ENCODE measurements around the gene C15orf39. TPM values are rescaled to one million over a fixed set of nuclear protein-coding genes. Genes with fewer than 3 reads are reported as not detected.
"Not testable (repeated sequence)": the region's sequence is repeated elsewhere in the genome, so short reads cannot be mapped to it uniquely, and the experiment has no call there.

Gene C15orf39
- total RNA-seq, 6 experiments from 2014 or later: 3.6 to 9.4 (median 5.8) TPM

- no peaks in the 10 kb centered on the region for H3K27me3 ChIP-seq
- no peak overlapping the region for H3K27ac ChIP-seq
- H3K4me3 ChIP-seq: no peak overlapping the region
- no peaks in the 10 kb centered on the region for H3K36me3 ChIP-seq
- ATAC-seq: no peak
- TF ChIP-seq POLR2A (IDR thresholded peaks at IDR 0.05) (no peak), CTCF (IDR thresholded peaks at IDR 0.05) (no peak)
- 75% methylated on average over 4 of the region's 10 CpGs for WGBS (ENCODE audit: insufficient coverage, low coverage, low lambda C conversion rate, missing lambda C conversion rate)
- no peaks in the 10 kb centered on the region for H3K9me3 ChIP-seq
- H3K4me1 ChIP-seq: no peaks in the 10 kb centered on the region
- peak in 1 of 3 donors; percentile 38 for DNase-seq
- intact Hi-C loops (cut with DNase I): no loop called here
These were observed 33.5 kb downstream of the C15orf39 start for GRCh38 chr15:75235051-75235673.

- Histone ChIP-seq H3K27me3 (no peaks in the 10 kb centered on the region), H3K4me1 (no peaks in the 10 kb centered on the region), H3K9me3 (no peaks in the 10 kb centered on the region), H3K36me3 (no peaks in the 10 kb centered on the region), H3K27ac (no peak overlapping the region), H3K4me3 (no peak overlapping the region)
- DNase-seq (peak in 1 of 3 donors; percentile 28), ATAC-seq (no peak)
- intact Hi-C loops (cut with DNase I): no loop called here
- TF ChIP-seq POLR2A (IDR thresholded peaks at IDR 0.05) (no peak), CTCF (IDR thresholded peaks at IDR 0.05) (no peak)
- 67% methylated on average over 3 of the region's 11 CpGs for WGBS (ENCODE audit: insufficient coverage, low coverage, low lambda C conversion rate, missing lambda C conversion rate)
These were observed 34.4 kb downstream of the C15orf39 start for GRCh38 chr15:75235760-75236729.

GRCh38 chr15:75237316-75237982, 35.8 kb downstream of the C15orf39 start:
- DNase-seq: peak in 1 of 3 donors; percentile 35
- Histone ChIP-seq H3K4me1 (no peaks in the 10 kb centered on the region), H3K36me3 (no peaks in the 10 kb centered on the region), H3K27me3 (no peaks in the 10 kb centered on the region), H3K4me3 (no peak overlapping the region), H3K27ac (no peak overlapping the region), H3K9me3 (no peaks in the 10 kb centered on the region)
- ATAC-seq: no peak
- intact Hi-C loops (cut with DNase I): no loop called here
- no CpG with 5 or more reads among the region's 11 CpGs for WGBS (ENCODE audit: insufficient coverage, low coverage, low lambda C conversion rate, missing lambda C conversion rate)
- TF ChIP-seq POLR2A (IDR thresholded peaks at IDR 0.05) (no peak), CTCF (IDR thresholded peaks at IDR 0.05) (no peak)

- 76% methylated on average over 3 of the region's 5 CpGs for WGBS (ENCODE audit: insufficient coverage, low coverage, low lambda C conversion rate, missing lambda C conversion rate)
- DNase-seq (no peak), ATAC-seq (no peak)
- Histone ChIP-seq H3K27me3 (no peaks in the 10 kb centered on the region), H3K4me3 (no peak overlapping the region), H3K9me3 (no peaks in the 10 kb centered on the region), H3K36me3 (no peaks in the 10 kb centered on the region), H3K4me1 (no peaks in the 10 kb centered on the region), H3K27ac (no peak overlapping the region)
- TF ChIP-seq POLR2A (IDR thresholded peaks at IDR 0.05) (no peak), CTCF (IDR thresholded peaks at IDR 0.05) (no peak)
- intact Hi-C loops (cut with DNase I): no loop called here
These were observed 36.5 kb downstream of the C15orf39 start for GRCh38 chr15:75238150-75238549.

GRCh38 chr15:75245741-75246140, 44.1 kb downstream of the C15orf39 start:
- H3K36me3 ChIP-seq; H3K27ac ChIP-seq; H3K9me3 ChIP-seq; H3K27me3 ChIP-seq; ATAC-seq; intact Hi-C loops (cut with DNase I); H3K4me1 ChIP-seq; DNase-seq; H3K4me3 ChIP-seq: not testable (repeated sequence)
- 63% methylated on average over 1 of the region's 1 CpG for WGBS (ENCODE audit: insufficient coverage, low coverage, low lambda C conversion rate, missing lambda C conversion rate)

GRCh38 chr15:75248991-75249390, 47.3 kb downstream of the C15orf39 start:
- H3K27ac ChIP-seq; H3K4me1 ChIP-seq; intact Hi-C loops (cut with DNase I); DNase-seq; H3K9me3 ChIP-seq; H3K4me3 ChIP-seq; H3K36me3 ChIP-seq; H3K27me3 ChIP-seq: not testable (repeated sequence)
- peak in 1 of 4 donors; percentile 36 for ATAC-seq
- 38% methylated on average over 6 of the region's 6 CpGs for WGBS (ENCODE audit: insufficient coverage, low coverage, low lambda C conversion rate, missing lambda C conversion rate)
